ENCODE results near the gene FAM193B. TPM values are rescaled to one million over a fixed set of nuclear protein-coding genes. Genes with fewer than 3 reads are reported as not detected.

The FAM193B gene
- total and polyA plus RNA-seq, 4 donors = 14.3 to 31.8 (median 15.8) TPM

DNA sequence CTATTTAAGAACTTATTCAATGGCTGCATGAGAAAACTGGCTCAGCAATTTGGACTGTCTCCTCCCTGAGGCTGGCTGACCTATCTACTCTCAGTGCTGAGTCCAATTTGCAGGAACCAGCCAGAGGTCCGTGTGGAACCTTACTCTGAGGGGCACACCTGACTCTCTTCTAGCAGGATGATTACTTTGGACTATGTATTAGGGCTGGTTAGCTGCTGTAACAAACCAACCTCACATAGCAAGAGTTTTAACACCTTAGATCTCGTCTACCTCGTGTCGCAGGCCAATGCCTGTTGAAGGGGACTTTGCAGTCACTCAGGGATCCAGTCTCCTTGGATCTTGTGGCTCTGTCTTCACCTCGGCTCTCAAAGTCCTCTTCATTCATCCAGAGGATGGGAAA lies 3.4 kb upstream of the FAM193B start:
- Histone ChIP-seq H3K27me3 (ENCODE audit: control insufficient read depth in 4 of 4, insufficient read depth in 4 of 4, low read length in 3 of 4) (no peaks in the 10 kb centered on the region), H3K9me3 (ENCODE audit: control insufficient read depth in 4 of 4, low read length in 3 of 4) (no peaks in the 10 kb centered on the region), H3K4me3 (ENCODE audit: low read depth in 1 of 3, low read length in 3 of 3) (no peak overlapping the region), H3K4me1 (ENCODE audit: control insufficient read depth in 4 of 4, insufficient read depth in 4 of 4, low read length in 3 of 4) (peaks cover 6 to 14% (median 12%) of the 10 kb centered on the region in 4 donors), H3K36me3 (ENCODE audit: control insufficient read depth in 4 of 4, insufficient read depth in 3 of 4, low read depth in 1 of 4, low read length in 3 of 4) (no peaks in the 10 kb centered on the region), H3K9ac (ENCODE audit: low read depth in 1 of 2, low read length in 2 of 2) (no peak overlapping the region), H3K27ac (ENCODE audit: low read depth in 1 of 2, low read length in 2 of 2) (no peak overlapping the region)
- TF ChIP-seq, protein P1, sequence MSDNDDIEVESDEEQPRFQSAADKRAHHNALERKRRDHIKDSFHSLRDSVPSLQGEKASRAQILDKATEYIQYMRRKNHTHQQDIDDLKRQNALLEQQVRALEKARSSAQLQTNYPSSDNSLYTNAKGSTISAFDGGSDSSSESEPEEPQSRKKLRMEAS (IDR thresholded peaks at IDR 0.05) = no peak
- TF ChIP-seq, protein P2, sequence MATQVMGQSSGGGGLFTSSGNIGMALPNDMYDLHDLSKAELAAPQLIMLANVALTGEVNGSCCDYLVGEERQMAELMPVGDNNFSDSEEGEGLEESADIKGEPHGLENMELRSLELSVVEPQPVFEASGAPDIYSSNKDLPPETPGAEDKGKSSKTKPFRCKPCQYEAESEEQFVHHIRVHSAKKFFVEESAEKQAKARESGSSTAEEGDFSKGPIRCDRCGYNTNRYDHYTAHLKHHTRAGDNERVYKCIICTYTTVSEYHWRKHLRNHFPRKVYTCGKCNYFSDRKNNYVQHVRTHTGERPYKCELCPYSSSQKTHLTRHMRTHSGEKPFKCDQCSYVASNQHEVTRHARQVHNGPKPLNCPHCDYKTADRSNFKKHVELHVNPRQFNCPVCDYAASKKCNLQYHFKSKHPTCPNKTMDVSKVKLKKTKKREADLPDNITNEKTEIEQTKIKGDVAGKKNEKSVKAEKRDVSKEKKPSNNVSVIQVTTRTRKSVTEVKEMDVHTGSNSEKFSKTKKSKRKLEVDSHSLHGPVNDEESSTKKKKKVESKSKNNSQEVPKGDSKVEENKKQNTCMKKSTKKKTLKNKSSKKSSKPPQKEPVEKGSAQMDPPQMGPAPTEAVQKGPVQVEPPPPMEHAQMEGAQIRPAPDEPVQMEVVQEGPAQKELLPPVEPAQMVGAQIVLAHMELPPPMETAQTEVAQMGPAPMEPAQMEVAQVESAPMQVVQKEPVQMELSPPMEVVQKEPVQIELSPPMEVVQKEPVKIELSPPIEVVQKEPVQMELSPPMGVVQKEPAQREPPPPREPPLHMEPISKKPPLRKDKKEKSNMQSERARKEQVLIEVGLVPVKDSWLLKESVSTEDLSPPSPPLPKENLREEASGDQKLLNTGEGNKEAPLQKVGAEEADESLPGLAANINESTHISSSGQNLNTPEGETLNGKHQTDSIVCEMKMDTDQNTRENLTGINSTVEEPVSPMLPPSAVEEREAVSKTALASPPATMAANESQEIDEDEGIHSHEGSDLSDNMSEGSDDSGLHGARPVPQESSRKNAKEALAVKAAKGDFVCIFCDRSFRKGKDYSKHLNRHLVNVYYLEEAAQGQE (IDR thresholded peaks at IDR 0.05) = no peak
- no peak for TF ChIP-seq YY1 (IDR thresholded peaks at IDR 0.05)
- no peak for TF ChIP-seq HNF4G (IDR thresholded peaks at IDR 0.05)
- TF ChIP-seq RXRA (IDR thresholded peaks at IDR 0.05) = no peak
- TF ChIP-seq JUND (IDR thresholded peaks at IDR 0.05) = no peak
- TF ChIP-seq FOXA2 (IDR thresholded peaks at IDR 0.05) = no peak
- TF ChIP-seq NR2F2 (IDR thresholded peaks at IDR 0.05) = no peak
- TF ChIP-seq HNF4A (conservative IDR thresholded peaks at IDR 0.05) = no peak
- no peak for TF ChIP-seq EGR1 (IDR thresholded peaks at IDR 0.05; ENCODE audit: low read depth in 2 of 2)
- TF ChIP-seq, protein P3, sequence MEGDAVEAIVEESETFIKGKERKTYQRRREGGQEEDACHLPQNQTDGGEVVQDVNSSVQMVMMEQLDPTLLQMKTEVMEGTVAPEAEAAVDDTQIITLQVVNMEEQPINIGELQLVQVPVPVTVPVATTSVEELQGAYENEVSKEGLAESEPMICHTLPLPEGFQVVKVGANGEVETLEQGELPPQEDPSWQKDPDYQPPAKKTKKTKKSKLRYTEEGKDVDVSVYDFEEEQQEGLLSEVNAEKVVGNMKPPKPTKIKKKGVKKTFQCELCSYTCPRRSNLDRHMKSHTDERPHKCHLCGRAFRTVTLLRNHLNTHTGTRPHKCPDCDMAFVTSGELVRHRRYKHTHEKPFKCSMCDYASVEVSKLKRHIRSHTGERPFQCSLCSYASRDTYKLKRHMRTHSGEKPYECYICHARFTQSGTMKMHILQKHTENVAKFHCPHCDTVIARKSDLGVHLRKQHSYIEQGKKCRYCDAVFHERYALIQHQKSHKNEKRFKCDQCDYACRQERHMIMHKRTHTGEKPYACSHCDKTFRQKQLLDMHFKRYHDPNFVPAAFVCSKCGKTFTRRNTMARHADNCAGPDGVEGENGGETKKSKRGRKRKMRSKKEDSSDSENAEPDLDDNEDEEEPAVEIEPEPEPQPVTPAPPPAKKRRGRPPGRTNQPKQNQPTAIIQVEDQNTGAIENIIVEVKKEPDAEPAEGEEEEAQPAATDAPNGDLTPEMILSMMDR (IDR thresholded peaks at IDR 0.05; ENCODE audit: low read depth, low read length, missing input control) = no peak
- TF ChIP-seq SP1 (IDR thresholded peaks at IDR 0.05) = no peak
- no peak for TF ChIP-seq GABPA (IDR thresholded peaks at IDR 0.05 in 1 of 2, conservative IDR thresholded peaks at IDR 0.05 in 1 of 2)
- no peak for TF ChIP-seq RAD21 (IDR thresholded peaks at IDR 0.05)
- TF ChIP-seq TAF1 (conservative IDR thresholded peaks at IDR 0.05) = no peak
- TF ChIP-seq FOXA1 (IDR thresholded peaks at IDR 0.05) = no peak
- no peak for DNase-seq (ENCODE audit: low spot score)
- 87% methylated on average over 5 of the region's 5 CpGs for WGBS

DNA sequence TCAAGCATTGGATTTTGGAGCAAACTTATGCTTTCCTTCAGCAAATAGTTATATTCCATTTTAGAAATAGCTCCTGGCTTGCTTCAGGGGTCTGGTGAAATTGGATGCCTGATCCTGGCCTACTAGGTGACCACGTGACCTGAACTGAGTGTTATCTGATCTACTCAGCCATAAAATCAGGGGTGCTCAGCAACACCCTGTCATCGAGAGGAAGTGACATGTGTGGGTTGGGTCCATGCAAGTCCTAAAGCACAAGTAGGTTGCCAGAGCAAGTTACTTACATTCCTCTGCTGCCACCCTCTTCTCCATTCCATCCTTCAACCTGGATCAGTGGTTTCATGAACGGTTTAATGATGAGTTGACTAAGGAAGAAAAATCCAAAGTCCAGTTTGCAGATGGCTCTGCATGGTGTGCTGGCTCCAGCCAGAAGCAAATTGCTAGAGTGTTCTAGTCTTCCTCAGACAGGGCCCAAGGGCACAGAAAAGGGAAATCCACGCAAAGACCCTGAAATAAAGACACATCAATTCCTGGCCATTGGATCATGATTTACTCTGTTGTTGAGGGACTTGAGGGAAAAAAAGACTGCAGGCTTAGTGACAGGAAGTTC lies 2.8 kb upstream of the FAM193B start:
- H3K27me3 ChIP-seq (ENCODE audit: control insufficient read depth in 4 of 4, insufficient read depth in 4 of 4, low read length in 3 of 4) = no peaks in the 10 kb centered on the region
- H3K9me3 ChIP-seq (ENCODE audit: control insufficient read depth in 4 of 4, low read length in 3 of 4) = no peaks in the 10 kb centered on the region
- 63% methylated on average over 4 of the region's 4 CpGs for WGBS
- no peak overlapping the region for H3K27ac ChIP-seq (ENCODE audit: low read depth in 1 of 2, low read length in 2 of 2)
- H3K9ac ChIP-seq (ENCODE audit: low read depth in 1 of 2, low read length in 2 of 2) = no peak overlapping the region
- no peak overlapping the region for H3K4me3 ChIP-seq (ENCODE audit: low read depth in 1 of 3, low read length in 3 of 3)
- no peaks in the 10 kb centered on the region for H3K36me3 ChIP-seq (ENCODE audit: control insufficient read depth in 4 of 4, insufficient read depth in 3 of 4, low read depth in 1 of 4, low read length in 3 of 4)
- peaks cover 9 to 20% (median 18%) of the 10 kb centered on the region in 4 donors for H3K4me1 ChIP-seq (ENCODE audit: control insufficient read depth in 4 of 4, insufficient read depth in 4 of 4, low read length in 3 of 4)
- DNase-seq (ENCODE audit: low spot score) = no peak
- no peak for TF ChIP-seq SP1 (IDR thresholded peaks at IDR 0.05)
- TF ChIP-seq HNF4A (conservative IDR thresholded peaks at IDR 0.05) = peak in 1 of 2 donors; percentile 18
